ENCODE results near the gene CLIC3. TPM values are rescaled to one million over a fixed set of nuclear protein-coding genes. Genes with fewer than 3 reads are reported as not detected.

CLIC3 gene
- total RNA-seq, 1 experiment from 2014 or later: 4.3 TPM

- no peak overlapping the region for H3K4me3 ChIP-seq (ENCODE audit: low read length)
- DNase-seq: no peak
- no peak overlapping the region for H2AFZ ChIP-seq (ENCODE audit: low read length)
- H4K20me1 ChIP-seq (ENCODE audit: low read length): no peaks in the 10 kb centered on the region
- ATAC-seq: no peak
- no peaks in the 10 kb centered on the region for H3K9me2 ChIP-seq (replicated peaks; ENCODE audit: low read length)
- peaks cover 16% of the 10 kb centered on the region for H3K4me1 ChIP-seq (ENCODE audit: insufficient read depth, low read length)
- H3K4me2 ChIP-seq (ENCODE audit: low read length): no peak overlapping the region
- H3K36me3 ChIP-seq (ENCODE audit: low read depth, low read length): no peaks in the 10 kb centered on the region; the same call in 1 of the 2 replicates
- no TSS peak for BruUV-seq (replicated peaks)
- no peaks in the 10 kb centered on the region for H3F3A ChIP-seq (ENCODE audit: low read length, unreplicated experiment)
- no peak overlapping the region for H3K9ac ChIP-seq (ENCODE audit: low read length)
- no peaks in the 10 kb centered on the region for H3K27me3 ChIP-seq (ENCODE audit: low read length)
- CTCF ChIA-PET: no interaction called here
- no peak overlapping the region for H3K27ac ChIP-seq (ENCODE audit: low read length)
- no peak for TF ChIP-seq CTCF (conservative IDR thresholded peaks at IDR 0.05; ENCODE audit: low read depth, low read length)
- no peak for TF ChIP-seq EZH2 (IDR thresholded peaks at IDR 0.05; ENCODE audit: low read length, unreplicated experiment)
- no peak for TF ChIP-seq EZH2phosphoT487 (IDR thresholded peaks at IDR 0.05; ENCODE audit: borderline replicate concordance, low read length)
- H3K9me3 ChIP-seq (ENCODE audit: low read length): no peaks in the 10 kb centered on the region
- H3K79me2 ChIP-seq (ENCODE audit: low read length): peaks cover 26% of the 10 kb centered on the region
- intact Hi-C loops (cut with micrococcal nuclease): no loop called here
- POLR2A ChIA-PET (ENCODE audit: unreplicated experiment): no interaction called here
Observed at GRCh38 chr9:136946228-136947027, 49.9 kb downstream of the CLIC3 start.

GRCh38 chr9:136945333-136946227 is 50.8 kb downstream of the CLIC3 start:
- no peak overlapping the region for H2AFZ ChIP-seq (ENCODE audit: low read length)
- H3K9ac ChIP-seq (ENCODE audit: low read length): no peak overlapping the region
- H3F3A ChIP-seq (ENCODE audit: low read length, unreplicated experiment): no peaks in the 10 kb centered on the region
- no peaks in the 10 kb centered on the region for H3K27me3 ChIP-seq (ENCODE audit: low read length)
- ATAC-seq (no peak), DNase-seq (no peak)
- H3K9me3 ChIP-seq (ENCODE audit: low read length): no peaks in the 10 kb centered on the region
- no peaks in the 10 kb centered on the region for H3K9me2 ChIP-seq (replicated peaks; ENCODE audit: low read length)
- intact Hi-C loops (cut with micrococcal nuclease): loop anchor here (2.0 kb wide), 1 partner anchor 59 kb away; the partner anchor contains the start of gene TRAF2
- H3K27ac ChIP-seq (ENCODE audit: low read length): no peak overlapping the region
- peaks cover 26% of the 10 kb centered on the region for H3K79me2 ChIP-seq (ENCODE audit: low read length)
- ChIA-PET POLR2A (ENCODE audit: unreplicated experiment) (no interaction called here), CTCF (no interaction called here)
- no peaks in the 10 kb centered on the region for H4K20me1 ChIP-seq (ENCODE audit: low read length)
- H3K4me1 ChIP-seq (ENCODE audit: insufficient read depth, low read length): peaks cover 15% of the 10 kb centered on the region
- TF ChIP-seq EZH2phosphoT487 (IDR thresholded peaks at IDR 0.05; ENCODE audit: borderline replicate concordance, low read length): no peak
- H3K36me3 ChIP-seq (ENCODE audit: low read depth, low read length): no peaks in the 10 kb centered on the region; the same call in 1 of the 2 replicates
- no peak overlapping the region for H3K4me3 ChIP-seq (ENCODE audit: low read length)
- no peak overlapping the region for H3K4me2 ChIP-seq (ENCODE audit: low read length)
- no TSS peak for BruUV-seq (replicated peaks)

Other genes with a start within 250 kb of the CLIC3 start
- gene LCN6, start 248.0 kb downstream of the CLIC3 start, total RNA-seq (2014; rRNA removed): not detected in 2 replicates
- not detected in 2 replicates for gene LCN8, start 238.3 kb downstream of the CLIC3 start, total RNA-seq (2014; rRNA removed)
- gene LCN15, start 232.1 kb downstream of the CLIC3 start, total RNA-seq (2014; rRNA removed): not detected in 2 replicates
- gene TMEM141, start 205.2 kb downstream of the CLIC3 start, total RNA-seq (2014; rRNA removed): 94.6 and 101 TPM in 2 replicates
- gene CCDC183, start 200.2 kb downstream of the CLIC3 start, total RNA-seq (2014; rRNA removed): 0.87 and 1.2 TPM in 2 replicates
- 84.3 and 113 TPM in 2 replicates for gene RABL6, start 188.6 kb downstream of the CLIC3 start, total RNA-seq (2014; rRNA removed)
- 1.4 and 2.6 TPM in 2 replicates for gene AJM1, start 154.1 kb downstream of the CLIC3 start, total RNA-seq (2014; rRNA removed)
- 83.2 and 111 TPM in 2 replicates for gene PHPT1, start 147.2 kb downstream of the CLIC3 start, total RNA-seq (2014; rRNA removed)
- 3.0 and 5.3 TPM in 2 replicates for gene MAMDC4, start 144.2 kb downstream of the CLIC3 start, total RNA-seq (2014; rRNA removed)
- 544 and 562 TPM in 2 replicates for gene EDF1, start 130.3 kb downstream of the CLIC3 start, total RNA-seq (2014; rRNA removed)
- 11.5 and 25.4 TPM in 2 replicates for gene TRAF2, start 110.1 kb downstream of the CLIC3 start, total RNA-seq (2014; rRNA removed)
- 138 and 159 TPM in 2 replicates for gene FBXW5, start 51.8 kb downstream of the CLIC3 start, total RNA-seq (2014; rRNA removed)
- 0.77 TPM in 1 of 2 replicates, not detected in the other for gene C8G, start 51.3 kb downstream of the CLIC3 start, total RNA-seq (2014; rRNA removed)
- gene LCN12, start 44.3 kb downstream of the CLIC3 start, total RNA-seq (2014; rRNA removed): 0.55 TPM in 1 of 2 replicates, not detected in the other
- not detected in 2 replicates for gene PTGDS, start 19.1 kb downstream of the CLIC3 start, total RNA-seq (2014; rRNA removed)
- gene LCNL1, start 13.6 kb downstream of the CLIC3 start, total RNA-seq (2014; rRNA removed): not detected in 2 replicates
- gene PAXX, start 4.1 kb downstream of the CLIC3 start, total RNA-seq (2014; rRNA removed): 113 and 137 TPM in 2 replicates
- gene ABCA2, start 31.7 kb upstream of the CLIC3 start, total RNA-seq (2014; rRNA removed): 25.9 and 31.5 TPM in 2 replicates
- not detected in 2 replicates for gene FUT7, start 35.5 kb upstream of the CLIC3 start, total RNA-seq (2014; rRNA removed)
- gene NPDC1, start 49.6 kb upstream of the CLIC3 start, total RNA-seq (2014; rRNA removed): 25.4 and 33.3 TPM in 2 replicates
- 0.92 and 1.3 TPM in 2 replicates for gene ENTPD2, start 57.5 kb upstream of the CLIC3 start, total RNA-seq (2014; rRNA removed)
- gene SAPCD2, start 74.0 kb upstream of the CLIC3 start, total RNA-seq (2014; rRNA removed): 98.4 and 134 TPM in 2 replicates
- gene UAP1L1, start 80.9 kb upstream of the CLIC3 start, total RNA-seq (2014; rRNA removed): 5.0 and 6.4 TPM in 2 replicates
- 65.5 and 71.6 TPM in 2 replicates for gene MAN1B1, start 90.4 kb upstream of the CLIC3 start, total RNA-seq (2014; rRNA removed)
- gene DPP7, start 118.2 kb upstream of the CLIC3 start, total RNA-seq (2014; rRNA removed): 101 and 103 TPM in 2 replicates
- gene GRIN1, start 142.6 kb upstream of the CLIC3 start, total RNA-seq (2014; rRNA removed): 0.11 TPM in 1 of 2 replicates, not detected in the other
- gene LRRC26, start 173.5 kb upstream of the CLIC3 start, total RNA-seq (2014; rRNA removed): 0.40 and 2.0 TPM in 2 replicates
- gene TMEM210, start 175.5 kb upstream of the CLIC3 start, total RNA-seq (2014; rRNA removed): not detected in 2 replicates
- gene ANAPC2, start 192.0 kb upstream of the CLIC3 start, total RNA-seq (2014; rRNA removed): 21.6 and 30.2 TPM in 2 replicates
- gene SSNA1, start 192.1 kb upstream of the CLIC3 start, total RNA-seq (2014; rRNA removed): 123 and 148 TPM in 2 replicates
- 11.3 and 14.7 TPM in 2 replicates for gene TPRN, start 204.2 kb upstream of the CLIC3 start, total RNA-seq (2014; rRNA removed)
- 31.3 and 36.4 TPM in 2 replicates for gene TMEM203, start 209.1 kb upstream of the CLIC3 start, total RNA-seq (2014; rRNA removed)
- gene NDOR1, start 209.1 kb upstream of the CLIC3 start, total RNA-seq (2014; rRNA removed): 21.5 and 25.7 TPM in 2 replicates
- gene RNF208, start 225.7 kb upstream of the CLIC3 start, total RNA-seq (2014; rRNA removed): 1.7 and 2.8 TPM in 2 replicates
- gene CYSRT1, start 228.6 kb upstream of the CLIC3 start, total RNA-seq (2014; rRNA removed): 0.29 and 1.3 TPM in 2 replicates
- 1.2 and 1.7 TPM in 2 replicates for gene RNF224, start 230.9 kb upstream of the CLIC3 start, total RNA-seq (2014; rRNA removed)
- gene SLC34A3, start 234.3 kb upstream of the CLIC3 start, total RNA-seq (2014; rRNA removed): 1.0 and 1.5 TPM in 2 replicates
- 424 and 599 TPM in 2 replicates for gene TUBB4B, start 244.7 kb upstream of the CLIC3 start, total RNA-seq (2014; rRNA removed)

All from PC-3 (cell line).